Thoracic aorta (tissue), 2 donors: Measurements from ENCODE around the gene MICALL2. TPM values are rescaled to one million over a fixed set of nuclear protein-coding genes. Genes with fewer than 3 reads are reported as not detected.

Experiments used
- ATAC-seq: fragments of 150-250 bp; one replicate; pipeline ENCODE4 v1.8.0; 2017; ENCODE audit warnings: low read depth; ENCODE audit not compliant: insufficient number of reproducible peaks, low FRiP score
- DNase-seq: peaks from one replicate; pipeline ENCODE4 v3.0.0-alpha.2; 2020; ENCODE audit warnings: low spot score
- H3K27ac ChIP-seq, 2 donors: fragments of 200-600 bp; sonication (generic); 1 replicate in 1 of 2; 2 replicates in 1 of 2; pipeline ENCODE4 v1.5.1; 2016; ENCODE audit warnings: mild to moderate bottlenecking in 2 of 2, moderate library complexity in 2 of 2
- H3K27me3 ChIP-seq: fragments of 200-600 bp; sonication (generic); replicated peaks from 2 replicates; pipeline ENCODE4 v1.6.0; 2016; ENCODE audit warnings: mild to moderate bottlenecking; ENCODE audit not compliant: insufficient read depth
- H3K36me3 ChIP-seq: fragments of 200-600 bp; sonication (generic); one replicate; pipeline ENCODE4 v1.5.1; 2016
- H3K4me1 ChIP-seq, 2 donors: fragments of 200-600 bp; sonication (generic); 1 replicate in 1 of 2; 2 replicates in 1 of 2; pipeline versions ENCODE4 v1.5.1 to v1.6.0; 2016; ENCODE audit warnings: low read depth in 2 of 2, mild to moderate bottlenecking in 1 of 2; ENCODE audit not compliant: control insufficient read depth in 1 of 2
- H3K4me3 ChIP-seq: fragments of 200-600 bp; sonication (generic); 2 replicates; pipeline ENCODE4 v1.5.1; 2016; ENCODE audit warnings: mild to moderate bottlenecking
- H3K9me3 ChIP-seq: fragments of 200-600 bp; sonication (generic); 2 replicates; pipeline ENCODE4 v1.5.1; 2016
- total RNA-seq, 2 donors: library from RNA; depleted of rRNA; stranded (reverse); fragments of >200 nt; gene quantifications; one replicate each; pipeline versions ENCODE4 v1.1.0 to v1.2.3, GENCODE V29; 2016
- TF ChIP-seq, protein P1 (sequence below): fragments of 200-600 bp; sonication (generic); IDR thresholded peaks from one replicate; pipeline ENCODE4 v1.5.1; 2019; ENCODE audit warnings: antibody characterized with exemption

MICALL2 gene
- total RNA-seq, 2 donors from 2014 or later: 71.7 to 80.0 TPM

DNA sequence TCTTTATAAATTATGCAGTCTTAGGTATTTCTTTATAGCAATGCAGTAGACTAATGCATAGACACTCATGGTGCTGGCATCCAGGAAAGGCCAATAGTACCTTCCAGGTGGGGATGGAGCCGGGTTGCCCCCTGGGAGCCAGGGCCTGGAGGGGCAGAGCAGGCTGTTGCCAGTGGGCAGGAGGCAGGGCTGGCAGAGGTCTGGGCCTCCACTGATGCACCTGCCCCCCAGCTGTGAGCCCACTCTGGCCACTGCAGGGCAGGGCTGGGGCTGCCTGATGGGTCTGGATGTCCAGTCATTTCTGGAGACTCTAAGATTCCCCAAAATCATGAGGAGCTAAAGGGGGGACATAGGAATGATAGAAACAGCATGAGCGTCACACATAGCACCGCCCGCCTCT lies 66.7 kb downstream of the MICALL2 start:
- Histone ChIP-seq H3K27me3 (no peaks in the 10 kb centered on the region), H3K4me3 (no peak overlapping the region), H3K9me3 (peaks cover 7% of the 10 kb centered on the region), H3K4me1 (no peaks in the 10 kb centered on the region), H3K27ac (no peak overlapping the region), H3K36me3 (no peaks in the 10 kb centered on the region)
- no peak for DNase-seq
- ATAC-seq: no peak
- TF ChIP-seq, protein P1, sequence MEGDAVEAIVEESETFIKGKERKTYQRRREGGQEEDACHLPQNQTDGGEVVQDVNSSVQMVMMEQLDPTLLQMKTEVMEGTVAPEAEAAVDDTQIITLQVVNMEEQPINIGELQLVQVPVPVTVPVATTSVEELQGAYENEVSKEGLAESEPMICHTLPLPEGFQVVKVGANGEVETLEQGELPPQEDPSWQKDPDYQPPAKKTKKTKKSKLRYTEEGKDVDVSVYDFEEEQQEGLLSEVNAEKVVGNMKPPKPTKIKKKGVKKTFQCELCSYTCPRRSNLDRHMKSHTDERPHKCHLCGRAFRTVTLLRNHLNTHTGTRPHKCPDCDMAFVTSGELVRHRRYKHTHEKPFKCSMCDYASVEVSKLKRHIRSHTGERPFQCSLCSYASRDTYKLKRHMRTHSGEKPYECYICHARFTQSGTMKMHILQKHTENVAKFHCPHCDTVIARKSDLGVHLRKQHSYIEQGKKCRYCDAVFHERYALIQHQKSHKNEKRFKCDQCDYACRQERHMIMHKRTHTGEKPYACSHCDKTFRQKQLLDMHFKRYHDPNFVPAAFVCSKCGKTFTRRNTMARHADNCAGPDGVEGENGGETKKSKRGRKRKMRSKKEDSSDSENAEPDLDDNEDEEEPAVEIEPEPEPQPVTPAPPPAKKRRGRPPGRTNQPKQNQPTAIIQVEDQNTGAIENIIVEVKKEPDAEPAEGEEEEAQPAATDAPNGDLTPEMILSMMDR: no peak

DNA sequence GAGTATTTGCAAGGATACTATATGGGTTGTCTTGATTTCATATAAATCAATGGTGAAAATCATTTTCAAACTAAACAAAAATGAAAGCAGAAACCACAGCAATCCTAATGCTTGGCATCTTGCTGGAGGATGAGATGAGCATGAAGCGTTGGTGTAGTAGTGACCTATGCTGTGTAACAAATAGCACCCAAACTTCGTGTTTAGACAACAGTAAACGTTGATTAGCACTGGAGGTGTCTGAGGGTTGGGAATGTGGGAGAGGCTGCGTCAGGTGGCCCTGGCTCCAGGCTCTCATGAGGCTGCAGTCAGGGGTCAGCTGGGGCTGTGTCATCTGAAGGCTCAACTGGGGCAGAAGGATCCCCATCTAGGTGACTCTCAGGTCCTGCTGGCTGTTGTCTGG lies 67.8 kb downstream of the MICALL2 start:
- H3K27me3 ChIP-seq: no peaks in the 10 kb centered on the region
- H3K27ac ChIP-seq: no peak overlapping the region
- no peak for ATAC-seq

DNA sequence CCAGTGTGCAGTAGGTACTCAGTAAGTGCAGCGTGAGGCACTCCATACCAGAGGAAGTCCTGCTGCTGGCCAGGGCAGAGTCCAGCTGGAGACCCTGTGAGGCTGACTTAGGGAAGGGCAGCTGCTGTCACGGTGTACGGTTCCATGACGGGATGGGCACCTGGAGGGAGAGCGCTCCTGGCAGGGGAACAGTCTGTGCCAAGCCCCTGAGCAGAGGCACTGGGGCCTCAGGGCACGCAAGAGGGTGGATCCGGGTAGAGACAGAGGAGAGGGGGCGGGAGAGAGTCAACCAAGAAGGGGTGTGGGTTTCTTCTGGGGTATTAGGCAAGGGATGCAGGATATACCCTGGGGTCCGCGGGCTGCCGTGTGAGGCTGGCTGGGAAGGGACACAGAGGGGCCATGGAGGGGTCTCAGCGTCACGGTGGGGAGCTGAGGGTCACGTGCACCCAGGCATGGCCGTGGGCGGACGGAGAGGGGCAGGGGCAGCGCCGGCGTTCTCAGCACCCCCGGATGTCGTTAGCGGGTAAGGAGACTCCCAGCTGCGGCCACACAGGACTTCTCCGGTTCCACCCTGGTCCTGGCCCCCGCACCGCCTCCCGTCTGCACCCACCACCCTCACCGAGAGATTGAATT lies 70.5 kb downstream of the MICALL2 start:
- TF ChIP-seq, protein P1: no peak
- no peak overlapping the region for H3K4me3 ChIP-seq
- DNase-seq: no peak
- H3K36me3 ChIP-seq: no peaks in the 10 kb centered on the region
- no peaks in the 10 kb centered on the region for H3K4me1 ChIP-seq
- no peaks in the 10 kb centered on the region for H3K9me3 ChIP-seq
- ATAC-seq: no peak
- H3K27ac ChIP-seq: no peak overlapping the region
- H3K27me3 ChIP-seq: no peaks in the 10 kb centered on the region

More for the DNA sequence above, 67.8 kb downstream of the MICALL2 start:
- no peaks in the 10 kb centered on the region for H3K36me3 ChIP-seq
- no peak overlapping the region for H3K4me3 ChIP-seq
- TF ChIP-seq, protein P1: no peak
- no peaks in the 10 kb centered on the region for H3K4me1 ChIP-seq
- no peak for DNase-seq
- H3K9me3 ChIP-seq: peaks cover 7% of the 10 kb centered on the region

- Histone ChIP-seq H3K4me1 (no peaks in the 10 kb centered on the region), H3K27ac (no peak overlapping the region), H3K9me3 (no peaks in the 10 kb centered on the region), H3K4me3 (no peak overlapping the region), H3K27me3 (no peaks in the 10 kb centered on the region), H3K36me3 (no peaks in the 10 kb centered on the region)
- ATAC-seq: no peak
- TF ChIP-seq, protein P1: no peak
- no peak for DNase-seq
Observed at GRCh38 chr7:1388021-1388702, 71.1 kb downstream of the MICALL2 start.

DNA sequence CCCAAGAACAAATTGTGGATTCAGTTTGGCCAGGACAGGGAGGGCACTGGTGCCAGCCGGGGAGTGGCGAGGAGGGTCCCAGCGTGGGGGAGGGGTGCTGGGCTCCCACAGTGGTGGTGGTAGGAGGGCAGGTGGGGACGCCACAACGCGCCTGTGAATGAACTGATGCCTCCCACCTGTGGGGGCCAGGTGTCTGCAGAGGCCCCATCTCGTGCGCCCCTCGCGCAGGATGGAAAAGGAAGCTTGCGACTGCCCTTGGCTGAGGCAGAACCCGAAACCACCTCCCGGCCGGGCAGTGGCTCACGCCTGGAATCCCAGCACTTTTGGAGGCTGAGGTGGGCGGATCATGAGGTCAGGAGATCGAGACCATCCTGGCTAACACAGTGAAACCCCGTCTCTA lies 72.0 kb downstream of the MICALL2 start:
- ATAC-seq (no peak), DNase-seq (no peak)
- H3K4me1 ChIP-seq: no peaks in the 10 kb centered on the region
- H3K4me3 ChIP-seq: no peak overlapping the region
- H3K36me3 ChIP-seq: no peaks in the 10 kb centered on the region
- H3K27ac ChIP-seq: no peak overlapping the region
- H3K9me3 ChIP-seq: no peaks in the 10 kb centered on the region
- no peaks in the 10 kb centered on the region for H3K27me3 ChIP-seq
- TF ChIP-seq, protein P1: no peak
